NCI-H1092 (cell line): ENCODE results near the gene RAB11FIP4.
A peak's percentile ranks its signal among the peaks of the same experiment; 100 is the strongest.

Experiments
- DNase-seq: peaks from one replicate; lab custom pipeline; 2025; lab: John Stamatoyannopoulos, UW

The RAB11FIP4 gene

DNA sequence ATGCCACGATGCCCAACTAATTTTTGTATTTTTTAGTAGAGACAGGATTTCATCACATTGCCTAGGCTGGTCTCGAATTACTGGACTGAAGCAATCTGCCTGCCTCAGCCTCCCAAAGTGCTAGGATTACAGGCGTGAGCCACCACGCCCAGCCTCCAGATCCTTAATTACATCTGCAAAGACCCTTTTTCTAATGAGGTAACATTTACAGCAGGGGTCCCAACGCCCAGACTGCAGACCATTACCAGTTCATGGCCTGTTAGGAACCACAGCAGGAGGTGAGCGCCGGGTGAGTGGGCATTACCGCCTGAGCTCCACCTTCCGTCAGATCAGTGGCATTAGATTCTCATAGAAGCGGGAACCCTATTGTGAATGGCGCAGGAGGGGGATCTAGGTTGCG is 4.0 kb upstream of the RAB11FIP4 start:
- DNase-seq, result no peak

DNA sequence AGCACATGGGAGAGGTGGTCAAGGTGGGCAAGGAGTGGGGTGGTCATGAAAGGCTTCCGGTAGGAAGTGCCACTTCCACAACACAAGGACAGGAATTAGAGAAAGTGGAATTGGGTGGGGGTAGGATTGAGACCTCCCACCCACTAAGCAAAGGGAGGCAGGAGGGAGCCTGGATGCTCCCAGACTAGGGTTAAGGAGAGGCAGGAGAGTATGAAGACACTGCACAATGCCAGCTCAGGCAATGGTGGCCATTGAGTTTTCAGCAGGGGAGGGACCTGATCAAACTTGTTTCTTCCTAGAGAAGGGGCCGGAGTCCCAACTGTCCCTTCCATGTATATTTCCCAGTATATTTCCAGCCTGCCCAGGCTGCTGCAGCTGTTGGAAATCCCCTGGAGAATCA is 3.1 kb upstream of the RAB11FIP4 start:
- no peak for DNase-seq

DNA sequence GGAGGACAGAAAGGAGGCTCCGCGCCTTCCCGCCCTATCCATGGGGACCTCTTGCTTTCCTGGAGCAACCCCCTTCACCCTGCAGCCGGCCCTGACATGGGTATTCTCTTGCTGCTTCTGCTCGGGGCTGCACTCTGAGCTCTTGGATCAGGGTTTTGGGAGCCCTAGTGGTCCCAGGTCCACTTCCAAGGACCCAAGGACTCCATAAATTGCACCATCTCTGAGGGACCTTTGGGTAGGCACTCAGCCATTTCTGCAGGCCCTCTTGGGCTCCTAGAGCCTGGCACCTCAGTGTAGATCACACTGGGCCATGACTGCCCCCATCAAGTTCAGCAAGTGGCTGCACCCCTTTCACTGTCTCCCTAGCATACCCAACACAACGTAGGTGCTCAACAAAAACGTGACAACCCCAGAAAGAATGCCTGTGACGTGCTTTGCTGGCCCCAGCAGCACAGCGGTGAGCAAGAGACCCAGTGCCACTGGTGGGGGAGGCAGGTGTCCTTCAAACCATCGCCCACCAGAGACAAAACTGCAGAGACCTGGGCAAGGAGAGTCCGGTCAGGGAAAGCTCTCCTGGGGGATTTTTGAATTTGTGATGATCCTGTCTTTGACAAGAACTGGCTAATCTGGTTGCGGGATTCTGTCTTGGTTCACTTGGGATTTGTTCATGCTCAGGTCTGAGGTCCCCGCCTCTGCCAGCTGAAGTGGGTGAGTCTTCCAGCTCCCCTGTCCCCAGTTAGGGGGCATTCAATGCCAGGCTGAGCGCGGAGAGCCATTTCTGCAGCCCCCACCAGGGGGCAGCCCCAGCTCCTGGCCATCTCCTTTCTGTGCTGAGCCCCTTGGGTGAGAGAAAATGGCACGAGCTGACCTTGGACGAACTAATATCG is 2.5 kb upstream of the RAB11FIP4 start:
- DNase-seq, result peak; percentile 22

DNA sequence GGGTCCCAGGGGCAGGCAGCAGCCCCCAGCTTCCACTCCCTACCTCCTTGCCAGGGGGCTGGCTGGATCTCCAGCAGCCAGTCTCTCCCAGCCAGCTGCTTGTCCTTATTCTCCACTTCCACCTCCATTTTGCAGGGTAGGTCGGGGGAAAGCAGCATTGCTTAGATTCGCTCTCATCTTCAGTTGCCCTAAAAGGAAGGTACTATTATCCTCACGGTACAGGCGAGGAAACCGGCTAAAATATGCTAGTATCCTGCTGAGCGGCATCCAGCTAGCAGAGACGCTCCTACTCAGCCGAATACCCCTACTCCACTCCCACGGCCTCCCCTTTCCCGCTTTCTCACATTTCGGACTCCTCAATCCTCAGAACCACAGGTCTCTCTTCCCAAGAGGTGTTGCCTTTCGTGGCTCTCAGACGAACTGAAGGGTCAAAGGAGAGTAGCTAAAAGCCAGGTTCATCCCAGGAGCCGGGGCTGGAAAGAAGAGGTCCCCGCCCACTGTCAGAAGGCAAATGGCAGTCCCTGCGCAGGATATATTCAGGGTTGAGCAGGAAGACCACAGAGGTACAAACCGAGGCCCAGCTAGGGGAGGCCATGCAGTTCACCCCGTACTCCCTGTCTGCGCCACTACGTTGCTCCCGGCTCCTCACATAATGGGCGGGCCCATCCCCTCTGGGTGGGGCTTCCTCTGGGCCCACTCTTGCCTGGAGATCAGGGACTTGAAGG is 1.7 kb upstream of the RAB11FIP4 start:
- DNase-seq, result no peak

DNA sequence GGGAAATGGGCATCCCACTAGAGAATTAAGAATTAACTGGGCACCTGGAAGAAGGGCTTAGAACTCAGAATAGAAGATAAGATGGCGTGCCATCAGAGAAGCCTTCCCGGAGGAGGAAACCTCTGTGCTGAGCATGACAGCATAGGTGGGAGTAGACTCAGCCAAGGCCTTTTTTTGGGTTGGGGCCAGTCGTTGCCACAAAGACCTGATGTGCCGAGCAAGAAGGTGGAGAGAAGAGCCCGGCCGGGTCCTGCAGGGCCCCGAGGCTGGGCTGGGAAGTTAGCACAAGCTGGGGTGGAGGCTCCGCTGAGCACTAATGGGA is 1.1 kb upstream of the RAB11FIP4 start:
- DNase-seq, result no peak

DNA sequence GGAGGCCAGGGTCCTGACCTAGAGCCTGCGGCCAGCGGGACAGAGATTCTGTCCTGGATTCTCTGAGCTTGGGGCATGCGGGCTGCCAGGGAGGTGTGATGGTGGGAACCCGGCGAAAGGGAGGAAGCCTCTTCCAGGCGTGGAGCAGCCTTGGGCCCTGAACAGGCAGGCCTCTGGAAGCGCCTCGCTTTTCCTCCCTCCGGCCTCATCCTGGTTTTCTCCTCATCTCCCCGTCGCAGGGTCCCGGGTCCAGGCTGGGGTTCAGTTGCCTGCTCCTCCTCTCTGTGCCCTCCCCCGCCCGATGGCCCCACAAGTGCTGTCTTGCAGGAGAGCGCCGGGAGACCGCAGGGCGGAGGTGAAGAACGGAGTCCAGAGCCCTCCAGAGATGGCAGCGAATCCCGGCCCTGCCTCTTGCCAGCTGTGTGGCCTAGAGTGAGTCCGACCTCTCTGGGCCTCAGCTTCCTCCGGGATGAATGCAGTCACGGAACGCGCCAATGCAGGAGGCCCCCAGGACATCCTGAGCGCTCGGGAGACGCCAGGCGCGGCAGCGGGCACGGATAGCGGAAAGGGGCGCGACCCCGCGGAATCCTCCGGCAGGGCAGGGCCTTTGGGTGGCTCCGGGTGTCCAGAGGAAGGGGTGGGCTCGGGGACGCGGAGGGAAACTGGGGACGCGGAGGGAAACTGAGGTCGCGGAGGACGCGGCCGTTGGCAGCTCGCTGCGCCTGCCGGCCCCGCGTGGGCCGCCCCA is 553 bp upstream of the RAB11FIP4 start:
- DNase-seq, result no peak

DNA sequence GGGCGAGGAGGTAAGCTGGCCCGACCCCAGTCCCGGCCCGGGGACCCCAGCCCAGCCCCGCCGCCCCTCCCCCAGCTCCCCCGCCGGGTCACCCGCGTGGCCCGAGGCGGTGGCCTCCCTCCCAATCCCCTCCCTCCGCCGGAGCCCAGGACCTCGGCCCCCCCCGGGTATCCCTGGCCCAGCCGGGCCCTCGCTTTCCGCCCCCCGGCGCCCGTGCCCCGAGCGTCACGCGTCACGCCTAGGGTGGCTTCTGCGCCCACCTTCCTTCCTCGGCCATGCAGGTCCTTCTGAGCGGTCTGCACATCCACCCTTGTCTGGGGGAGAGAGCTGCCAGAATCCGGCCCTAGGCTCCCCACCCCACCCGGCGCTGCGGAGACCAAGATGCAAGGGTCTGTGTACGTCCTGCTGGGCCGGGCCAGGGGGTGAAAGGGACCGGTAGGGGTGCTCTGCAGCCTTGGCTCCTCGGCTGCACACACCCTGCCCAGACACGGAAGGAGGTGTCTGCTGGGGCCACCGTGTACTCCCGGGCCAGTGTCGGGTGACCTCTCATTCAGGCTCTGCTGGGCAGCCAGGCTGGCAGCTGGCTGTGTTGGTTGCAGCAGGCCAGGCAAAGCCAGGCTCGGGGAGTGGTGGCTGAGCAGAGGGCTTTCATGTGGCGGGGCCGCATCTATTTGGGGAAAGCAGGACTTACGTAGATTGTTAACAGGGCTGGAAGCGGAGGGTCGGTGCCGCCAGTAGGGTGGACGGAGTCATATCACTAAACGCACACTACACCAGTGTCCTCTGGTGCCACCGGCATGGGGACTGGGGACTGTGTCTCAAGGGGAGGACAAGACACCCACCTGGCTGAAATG is 754 bp downstream of the RAB11FIP4 start:
- DNase-seq, result no peak

DNA sequence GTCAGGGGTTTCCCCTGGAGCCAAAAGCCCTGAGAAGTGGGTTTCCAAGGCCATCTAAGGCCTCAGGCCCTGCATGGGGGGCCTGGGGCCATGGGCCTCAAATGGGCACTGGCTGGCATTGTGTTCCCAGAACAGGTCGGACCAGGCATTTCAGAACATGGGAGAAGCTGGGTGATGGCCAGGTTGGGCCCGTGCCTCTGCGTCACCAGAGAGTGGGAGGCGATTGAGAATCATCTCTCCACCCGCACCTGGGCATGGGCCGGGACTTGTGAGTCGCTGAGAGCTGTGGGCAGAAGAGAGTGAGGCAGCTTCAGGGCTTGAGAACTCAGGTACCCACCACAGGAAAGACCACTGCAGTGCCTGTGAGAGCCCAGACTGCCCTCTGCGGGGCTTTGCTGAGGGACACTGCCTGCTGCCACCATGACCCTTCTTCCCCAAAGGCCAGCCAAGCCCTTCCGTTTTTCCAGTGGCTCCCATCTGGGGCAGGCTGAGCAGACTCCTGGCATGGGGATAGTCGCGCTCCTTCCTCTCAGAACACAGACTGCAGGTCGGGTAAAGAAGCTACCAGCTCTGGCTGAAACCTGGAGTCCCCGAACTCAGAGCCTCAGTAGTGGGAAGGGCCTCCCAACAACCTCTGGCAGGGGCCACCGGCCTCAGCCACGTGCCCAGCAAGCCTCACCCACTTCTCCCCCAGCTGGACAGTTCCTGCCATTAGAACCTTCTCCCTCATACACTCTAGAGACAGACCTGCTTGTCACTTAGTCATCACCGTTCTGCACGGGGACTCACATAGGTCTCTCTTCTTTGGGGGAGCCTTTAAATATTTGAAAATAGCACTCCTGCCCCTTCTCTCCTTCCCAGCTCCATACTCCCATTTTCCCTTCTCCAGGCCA is 1.6 kb downstream of the RAB11FIP4 start:
- DNase-seq, result no peak

DNA sequence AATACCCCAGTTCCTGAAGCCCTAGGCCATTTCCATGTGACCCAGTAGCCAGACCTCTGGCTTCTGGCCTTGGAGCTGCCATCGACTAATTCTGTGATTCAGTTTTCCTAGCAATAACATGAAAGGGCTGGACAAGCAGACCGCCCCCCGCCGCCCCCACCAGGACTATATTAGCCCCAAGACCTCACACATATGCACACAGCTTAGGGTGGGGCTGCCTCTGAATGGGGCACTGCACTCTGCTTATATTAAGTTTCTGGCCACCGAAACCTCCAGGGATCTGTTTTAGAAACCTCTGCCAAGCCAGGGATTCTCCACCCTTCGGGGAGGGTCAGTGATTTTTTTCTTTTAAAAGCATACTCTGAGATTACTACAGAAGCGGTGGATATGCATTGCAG is 2.3 kb downstream of the RAB11FIP4 start:
- no peak for DNase-seq

DNA sequence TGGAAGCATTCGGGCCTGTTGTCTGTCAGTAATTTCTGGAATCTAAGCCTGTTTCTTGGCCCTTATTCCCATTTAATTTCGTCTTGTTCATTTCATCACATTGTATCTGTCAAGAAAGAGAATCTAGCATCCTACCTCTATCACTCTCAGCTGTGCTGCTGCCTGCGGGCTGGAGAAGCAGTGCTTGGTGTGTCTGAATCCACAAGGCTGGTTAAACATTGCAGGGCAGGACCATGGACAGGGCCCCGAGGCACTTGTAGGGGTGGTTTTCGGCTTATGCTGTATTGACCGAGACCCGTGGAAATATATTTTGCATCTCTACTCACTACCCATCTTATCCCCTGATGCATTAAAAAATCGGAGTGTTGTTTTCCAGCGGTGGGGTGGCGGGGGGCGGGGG is 3.1 kb downstream of the RAB11FIP4 start:
- DNase-seq, result no peak

DNA sequence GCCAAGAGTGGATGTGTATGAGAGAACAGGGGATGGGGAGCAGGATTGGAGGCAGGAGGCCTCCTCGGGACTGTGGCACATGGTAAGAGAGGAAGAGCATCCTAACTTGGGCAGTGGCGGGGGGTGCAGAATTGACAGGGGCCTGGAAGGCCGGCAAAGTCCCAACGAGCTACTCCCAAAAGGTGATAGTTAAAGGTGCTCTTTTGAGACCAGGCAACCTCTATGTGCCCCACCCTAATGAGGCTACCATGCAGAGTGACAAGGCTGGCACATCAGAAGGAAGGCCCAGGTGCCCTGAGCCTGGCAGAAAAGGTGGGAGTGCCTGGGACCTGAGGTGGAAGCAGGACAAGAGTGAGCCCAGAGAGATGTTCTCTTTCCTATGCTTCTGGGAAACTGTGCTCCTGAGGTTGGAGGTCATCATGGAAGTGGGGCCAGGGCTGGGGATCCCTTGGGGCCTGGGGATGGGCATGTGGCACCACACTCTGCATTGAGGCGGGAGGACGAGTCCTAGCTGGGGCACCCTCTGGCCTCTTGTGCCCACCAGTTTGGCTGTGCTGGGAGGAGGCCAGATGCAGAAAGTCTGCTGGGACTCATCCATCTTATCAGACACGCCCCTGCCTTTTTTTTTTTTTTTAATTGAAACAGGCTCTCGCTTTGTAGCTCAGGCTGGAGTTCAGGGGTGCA is 5.9 kb downstream of the RAB11FIP4 start:
- DNase-seq, result no peak

DNA sequence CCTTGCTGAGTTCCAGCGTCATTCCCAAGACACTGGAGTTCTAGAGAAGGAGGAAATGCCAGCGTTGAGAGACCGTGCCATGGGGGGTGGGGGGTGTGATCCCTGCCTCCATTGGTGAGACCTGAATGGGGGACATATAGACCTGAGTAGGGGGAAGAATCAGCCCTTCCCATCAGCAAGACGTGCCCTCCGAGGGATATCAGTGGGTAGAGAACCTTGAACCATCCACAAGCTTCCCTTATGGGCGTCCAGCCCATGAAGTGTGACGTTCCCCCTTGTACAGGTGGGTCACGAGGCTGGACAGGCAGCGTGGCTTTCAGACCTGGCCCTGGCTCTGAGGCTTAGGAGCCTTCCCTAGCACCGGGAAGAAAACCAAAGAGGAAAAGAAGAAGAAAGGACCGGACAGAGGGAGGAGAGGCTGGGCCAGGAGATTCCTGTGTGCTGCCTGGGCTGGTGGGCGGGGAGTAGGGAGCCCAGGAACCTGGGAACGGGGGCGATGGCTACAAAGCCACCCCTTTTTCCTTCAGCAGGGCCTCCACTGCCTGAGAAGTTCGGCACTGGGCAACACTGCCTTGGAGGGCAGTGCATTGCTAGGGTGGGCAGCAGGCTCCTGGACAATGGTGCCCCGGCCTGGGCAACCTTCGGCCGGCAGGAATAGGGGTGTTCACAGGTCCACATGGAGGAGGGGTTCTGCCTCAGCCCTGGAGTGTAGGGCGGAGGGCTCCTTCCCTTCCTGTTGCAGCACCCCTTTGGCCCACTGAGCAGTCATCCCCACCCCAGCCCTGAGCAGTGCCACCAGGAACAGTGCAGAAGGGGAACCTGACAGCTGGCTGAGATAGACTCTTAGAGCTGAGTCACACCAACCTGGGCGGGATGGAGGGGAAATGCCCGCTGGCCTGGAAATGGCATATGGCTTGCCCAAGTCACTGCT is 7.2 kb downstream of the RAB11FIP4 start:
- DNase-seq, result no peak

DNA sequence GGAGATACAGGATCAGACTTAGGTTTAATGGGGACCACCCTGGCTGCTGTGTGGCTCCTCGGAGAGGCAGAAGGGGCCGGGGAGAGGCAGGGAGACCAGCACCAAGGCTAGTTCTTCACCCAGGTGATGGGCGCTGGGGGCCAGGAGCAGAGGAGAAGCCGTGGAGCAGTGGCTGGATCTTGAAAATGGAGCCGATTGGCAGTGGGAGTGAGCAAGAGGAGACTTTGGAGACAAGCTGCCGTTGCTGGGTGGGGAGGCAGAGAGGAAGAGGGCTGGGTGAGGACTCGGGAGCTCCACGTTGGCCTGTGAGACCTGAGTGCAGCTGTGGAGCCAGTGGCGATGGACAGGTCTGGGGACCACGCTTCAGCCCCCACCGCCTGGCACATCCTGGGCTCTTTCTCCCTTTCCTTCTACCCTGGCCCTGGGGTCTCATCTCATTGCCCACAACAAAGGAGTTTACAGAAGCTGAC is 9.0 kb downstream of the RAB11FIP4 start:
- DNase-seq, result no peak

DNA sequence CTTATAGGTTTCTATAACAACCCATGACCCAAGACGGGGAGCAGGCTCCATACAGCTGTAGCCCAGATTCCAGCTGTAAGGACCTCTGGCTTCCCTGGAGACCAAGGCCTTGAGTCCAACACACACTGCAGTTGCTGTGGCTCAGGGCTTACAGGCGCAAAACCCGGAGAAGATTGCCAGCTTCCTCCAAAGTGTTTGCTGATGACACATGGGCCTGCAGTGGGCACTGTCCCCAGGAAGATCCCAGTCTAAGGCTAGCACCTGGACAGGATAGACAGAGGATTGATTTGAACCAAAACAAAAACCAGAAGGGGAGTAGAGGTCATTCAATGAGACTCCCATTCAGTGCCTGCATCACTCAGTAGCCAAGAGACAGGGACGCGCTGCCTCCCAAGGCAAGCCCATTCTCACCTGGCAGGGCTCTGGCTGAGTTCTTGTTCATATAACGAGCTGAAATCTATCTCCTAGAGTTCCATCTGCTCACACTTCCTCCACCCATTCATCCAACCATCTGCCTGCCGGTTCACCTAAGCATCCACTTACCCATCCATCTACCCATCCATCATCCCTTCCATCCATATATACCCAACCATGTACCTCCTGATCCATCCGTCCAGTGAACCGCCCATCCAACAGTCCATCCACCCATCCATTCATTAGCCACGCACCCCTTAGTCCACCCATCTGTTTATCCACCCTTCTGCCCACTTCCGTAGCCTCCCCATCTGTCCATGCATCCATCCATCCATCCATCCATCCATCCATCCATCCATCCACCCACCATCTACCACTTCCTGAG is 10.2 kb downstream of the RAB11FIP4 start:
- no peak for DNase-seq

DNA sequence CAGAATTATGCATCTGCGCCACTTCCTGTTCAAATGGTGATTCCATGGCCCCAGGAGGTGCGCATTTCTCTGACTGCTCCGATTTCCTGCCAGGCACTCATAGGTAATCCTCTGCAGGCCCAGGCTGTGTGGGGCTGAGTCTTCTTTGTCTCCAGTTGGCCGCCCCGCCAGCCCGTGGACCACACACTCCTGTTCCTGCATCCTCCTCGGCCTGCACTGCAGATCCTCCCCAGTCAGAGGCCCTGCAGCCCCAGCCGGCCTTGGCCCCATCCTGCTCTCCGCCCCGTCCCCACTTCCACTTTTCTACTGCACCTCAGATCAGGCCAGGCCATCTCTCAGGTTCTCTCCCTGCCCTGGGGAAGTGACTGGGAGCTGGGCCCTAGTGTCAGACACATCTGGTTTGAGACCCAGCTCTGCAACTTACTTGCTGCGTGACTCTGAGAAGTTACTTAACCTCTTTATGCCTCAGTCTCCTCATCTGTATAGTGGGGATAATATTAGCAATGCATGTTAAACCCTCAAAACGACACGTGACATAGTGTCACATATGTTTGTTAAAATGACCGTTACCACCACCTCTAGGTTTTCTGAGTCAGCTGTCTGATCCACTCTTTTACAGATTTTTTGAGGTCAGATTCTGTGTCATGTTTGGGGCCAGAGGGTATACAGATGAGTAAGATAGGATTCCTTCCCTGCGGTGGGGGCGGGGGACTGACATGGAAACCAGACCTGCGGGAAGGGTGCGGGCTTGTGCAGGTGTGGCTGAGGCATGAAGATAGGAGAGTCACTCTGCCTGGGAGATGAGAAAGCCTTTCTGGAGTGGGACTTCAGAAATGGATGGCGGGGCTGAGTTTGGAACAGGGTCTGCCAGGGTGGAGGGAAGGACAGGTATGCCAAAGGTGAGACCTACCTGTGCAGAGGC is 12.8 kb downstream of the RAB11FIP4 start:
- no peak for DNase-seq

DNA sequence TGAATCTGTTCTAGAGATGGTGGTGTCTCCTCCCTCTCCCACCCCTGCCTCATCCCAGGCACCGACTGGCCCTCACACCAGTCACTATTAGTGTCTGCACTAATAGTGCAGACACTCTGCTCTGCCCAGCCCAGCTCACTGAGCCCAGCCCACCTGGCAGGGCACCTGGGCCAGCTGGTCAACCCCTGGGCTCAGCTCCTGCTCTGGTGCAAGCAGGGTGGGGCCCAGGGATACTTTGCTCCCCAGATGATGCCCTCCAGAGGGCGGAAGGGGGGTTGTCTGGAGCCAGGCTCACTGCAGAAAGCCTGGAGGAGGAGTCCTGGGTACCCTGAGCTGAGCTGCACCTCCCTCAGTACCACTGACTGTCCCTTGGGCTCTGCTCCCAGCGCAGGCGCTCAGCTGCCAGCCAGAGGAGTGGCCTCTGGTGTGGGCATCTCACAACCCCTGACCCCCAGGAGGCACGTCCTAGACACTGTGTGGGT is 14.5 kb downstream of the RAB11FIP4 start:
- DNase-seq, result no peak

DNA sequence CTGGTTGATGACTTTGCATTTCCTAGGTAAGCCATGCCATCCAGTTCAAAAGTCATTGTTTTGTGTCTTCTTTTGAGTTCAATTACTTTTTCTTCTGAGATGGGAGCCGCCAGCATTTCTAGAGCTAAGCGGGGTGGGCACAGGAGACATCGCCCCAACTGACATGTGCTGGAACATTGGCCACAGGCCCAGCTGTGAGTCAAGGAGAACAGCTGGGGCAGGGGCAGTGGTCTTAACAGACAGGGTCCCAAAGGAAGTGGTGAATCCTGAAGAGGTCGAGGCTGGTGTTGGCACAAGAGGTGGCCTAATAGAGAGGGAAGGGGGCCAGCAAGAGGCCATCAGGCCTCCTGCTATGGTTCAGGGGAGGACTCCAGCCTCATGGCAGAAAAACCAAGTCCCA is 17.1 kb downstream of the RAB11FIP4 start:
- DNase-seq, result no peak
